Osteoblast (primary cell): ENCODE measurements around the gene SLC30A7. TPM values are rescaled to one million over a fixed set of nuclear protein-coding genes. Genes with fewer than 3 reads are reported as not detected.

Source experiments
- DNase-seq: peaks from one replicate; pipeline ENCODE4 v3.0.0; 2011; ENCODE audit warnings: low spot score, mixed read lengths; ENCODE audit not compliant: insufficient read length; ENCODE audit errors: missing footprints
- H2AFZ ChIP-seq: 2 replicates; pipeline ENCODE4 v1.6.0; 2011; ENCODE audit warnings: mild to moderate bottlenecking, low read length
- H3K27ac ChIP-seq: 2 replicates; pipeline ENCODE4 v1.5.1; 2011; ENCODE audit warnings: mild to moderate bottlenecking, low read depth, low read length, moderate library complexity
- H3K27me3 ChIP-seq: 2 replicates; pipeline ENCODE4 v1.6.0; 2012; ENCODE audit warnings: mild to moderate bottlenecking, control low read depth, inconsistent platforms, low read length, moderate library complexity; ENCODE audit not compliant: insufficient read depth
- H3K36me3 ChIP-seq: 2 replicates; pipeline ENCODE4 v1.5.1; 2011; ENCODE audit warnings: mild to moderate bottlenecking, low read length, control low read depth, moderate library complexity; ENCODE audit not compliant: insufficient read depth
- H3K4me1 ChIP-seq: 2 replicates; pipeline ENCODE4 v1.5.1; 2011; ENCODE audit warnings: mild to moderate bottlenecking, low read length, control low read depth, moderate library complexity; ENCODE audit not compliant: insufficient read depth
- H3K4me2 ChIP-seq: 2 replicates; pipeline ENCODE4 v1.6.0; 2011; ENCODE audit warnings: mild to moderate bottlenecking, low read length; ENCODE audit not compliant: insufficient read depth
- H3K4me3 ChIP-seq: fragments of 200-600 bp; sonication (generic); 3 replicates; pipeline ENCODE4 v1.5.1; 2012; ENCODE audit warnings: mild to moderate bottlenecking, low read length, inconsistent platforms; ENCODE audit not compliant: insufficient read depth
- H3K79me2 ChIP-seq: 2 replicates; pipeline ENCODE4 v1.6.0; 2012; ENCODE audit warnings: mild to moderate bottlenecking, low read length, control low read depth, inconsistent platforms; ENCODE audit not compliant: insufficient read depth
- H3K9me3 ChIP-seq: 2 replicates; pipeline ENCODE4 v1.5.1; 2011; ENCODE audit warnings: low read depth, low read length, control low read depth
- H4K20me1 ChIP-seq: 2 replicates; pipeline ENCODE4 v1.6.0; 2012; ENCODE audit warnings: mild to moderate bottlenecking, low read length, control low read depth; ENCODE audit not compliant: insufficient read depth
- CTCF ChIP-seq: IDR thresholded peaks from 2 replicates; pipeline ENCODE4 v1.5.1; 2011; ENCODE audit warnings: mild to moderate bottlenecking, low read depth, low read length, moderate library complexity; ENCODE audit errors: extremely low read depth
- total RNA-seq: library from RNA; depleted of rRNA; stranded (reverse); fragments of >200 nt; gene quantifications from 2 replicates; pipeline ENCODE4 v1.2.3, GENCODE V29; 2012

Gene SLC30A7
- total RNA-seq, 1 donor, result 69.8 TPM

- DNase-seq, result no peak
- no peak overlapping the region for H3K27ac ChIP-seq
- no peaks in the 10 kb centered on the region for H3K4me1 ChIP-seq
- H3K9me3 ChIP-seq, result no peaks in the 10 kb centered on the region
- no peak for TF ChIP-seq CTCF
- no peak overlapping the region for H2AFZ ChIP-seq
- H3K79me2 ChIP-seq, result no peaks in the 10 kb centered on the region
- H3K4me3 ChIP-seq, result no peak overlapping the region
- H3K4me2 ChIP-seq, result no peak overlapping the region
- no peaks in the 10 kb centered on the region for H3K27me3 ChIP-seq
- no peaks in the 10 kb centered on the region for H4K20me1 ChIP-seq
- peaks cover 23% of the 10 kb centered on the region for H3K36me3 ChIP-seq
Measured at GRCh38 chr1:100968621-100969020, 72.7 kb downstream of the SLC30A7 start.

- Histone ChIP-seq H3K36me3 (peaks cover 23% of the 10 kb centered on the region), H3K4me1 (no peaks in the 10 kb centered on the region), H3K27me3 (no peaks in the 10 kb centered on the region), H3K27ac (no peak overlapping the region), H4K20me1 (no peaks in the 10 kb centered on the region), H3K4me3 (no peak overlapping the region), H3K9me3 (no peaks in the 10 kb centered on the region), H3K4me2 (no peak overlapping the region), H3K79me2 (no peaks in the 10 kb centered on the region), H2AFZ (no peak overlapping the region)
- TF ChIP-seq CTCF, result no peak
- no peak for DNase-seq
Measured at GRCh38 chr1:100969327-100969726, 73.4 kb downstream of the SLC30A7 start.

- peaks cover 21% of the 10 kb centered on the region for H3K36me3 ChIP-seq
- H3K4me2 ChIP-seq, result no peak overlapping the region
- no peak overlapping the region for H2AFZ ChIP-seq
- DNase-seq, result no peak
- H3K79me2 ChIP-seq, result no peaks in the 10 kb centered on the region
- TF ChIP-seq CTCF, result no peak
- H3K4me1 ChIP-seq, result no peaks in the 10 kb centered on the region
- no peaks in the 10 kb centered on the region for H3K27me3 ChIP-seq
- no peak overlapping the region for H3K27ac ChIP-seq
- H3K9me3 ChIP-seq, result no peaks in the 10 kb centered on the region
- no peaks in the 10 kb centered on the region for H4K20me1 ChIP-seq
- H3K4me3 ChIP-seq, result no peak overlapping the region
Measured at GRCh38 chr1:100971021-100971420, 75.1 kb downstream of the SLC30A7 start.

- Histone ChIP-seq H3K4me2 (no peak overlapping the region), H2AFZ (no peak overlapping the region), H3K4me3 (no peak overlapping the region), H3K27me3 (no peaks in the 10 kb centered on the region), H3K79me2 (no peaks in the 10 kb centered on the region), H3K36me3 (peaks cover 13% of the 10 kb centered on the region), H3K27ac (no peak overlapping the region), H3K9me3 (no peaks in the 10 kb centered on the region), H4K20me1 (no peaks in the 10 kb centered on the region), H3K4me1 (no peaks in the 10 kb centered on the region)
- TF ChIP-seq CTCF, result no peak
- no peak for DNase-seq
Measured at GRCh38 chr1:100972185-100972584, 76.3 kb downstream of the SLC30A7 start.
